ENCODE results near the gene HMCN2.

- TF ChIP-seq POLR2AphosphoS5 (IDR thresholded peaks at IDR 0.05) (no peak), CTCF (IDR thresholded peaks at IDR 0.05) (no peak), POLR2A (IDR thresholded peaks at IDR 0.05) (no peak), EP300 (IDR thresholded peaks at IDR 0.05) (no peak)
Observed at GRCh38 chr9:130239363-130239695, 26.2 kb upstream of the HMCN2 start.

Measured in upper lobe of left lung (tissue), 4 donors.